WTC11 (cell line): Measurements from ENCODE around the gene ACOT13. TPM values are rescaled to one million over a fixed set of nuclear protein-coding genes. Genes with fewer than 3 reads are reported as not detected.
A peak's percentile ranks its signal among the peaks of the same experiment; 100 is the strongest.

Source experiments
- ATAC-seq: fragments of 200-7000 bp; cut with Tn5 transposase; 2 replicates; pipeline ENCODE4 v1.10.0; 2021; ENCODE audit warnings: mild to moderate bottlenecking, moderate library complexity
- CTCF ChIA-PET: fragments of 300-600 bp; sonication (Branson Sonifier 250); formaldehyde crosslinking; loops from one replicate; lab custom pipeline; 2021; ENCODE audit warnings: antibody characterized with exemption; lab: Charles Lee
- POLR2A ChIA-PET: fragments of 350-600 bp; sonication (Branson Sonifier 250); formaldehyde crosslinking; loops from one replicate; lab custom pipeline; 2021; ENCODE audit warnings: antibody characterized with exemption; lab: Charles Lee
- DNase-seq: peaks from one replicate; pipeline ENCODE4 v3.0.0; 2021; ENCODE audit warnings: low spot score
- H3K27ac Mint-ChIP-seq: 2 replicates; pipeline ENCODE4 v1.8.0; 2021; ENCODE audit warnings: mixed read lengths
- H3K27me3 Mint-ChIP-seq: 2 replicates; pipeline ENCODE4 v1.8.0; 2021; ENCODE audit warnings: low read depth, mild to moderate bottlenecking, moderate library complexity, mixed read lengths
- H3K36me3 Mint-ChIP-seq: 2 replicates; pipeline ENCODE4 v1.8.0; 2021; ENCODE audit warnings: mixed read lengths
- H3K4me1 Mint-ChIP-seq: 2 replicates; pipeline ENCODE4 v1.8.0; 2022; ENCODE audit warnings: mixed read lengths
- H3K4me3 Mint-ChIP-seq: 2 replicates; pipeline ENCODE4 v1.8.0; 2021; ENCODE audit warnings: mild to moderate bottlenecking, moderate library complexity, mixed read lengths
- H3K9me3 Mint-ChIP-seq: 2 replicates; pipeline ENCODE4 v1.8.0; 2021; ENCODE audit warnings: mixed read lengths
- ATF1 ChIP-seq: sonication (generic); formaldehyde crosslinking; IDR thresholded peaks from 2 replicates; pipeline ENCODE4 v1.8.1; 2023; ENCODE audit warnings: mild to moderate bottlenecking, moderate library complexity, missing genetic modification reagents
- CREM ChIP-seq: sonication (generic); formaldehyde crosslinking; IDR thresholded peaks from 2 replicates; pipeline ENCODE4 v1.8.1; 2022; ENCODE audit warnings: mild to moderate bottlenecking, missing genetic modification reagents, moderate library complexity
- FOXK1 ChIP-seq: sonication (generic); formaldehyde crosslinking; IDR thresholded peaks from 2 replicates; pipeline ENCODE4 v1.8.0; 2022; ENCODE audit warnings: mild to moderate bottlenecking, moderate library complexity, missing genetic modification reagents
- FOXP1 ChIP-seq: sonication (generic); formaldehyde crosslinking; IDR thresholded peaks from 2 replicates; pipeline ENCODE4 v1.8.0; 2022; ENCODE audit warnings: missing genetic modification reagents, mild to moderate bottlenecking, moderate library complexity, borderline replicate concordance
- GABPB1 ChIP-seq: sonication (generic); formaldehyde crosslinking; IDR thresholded peaks from 2 replicates; pipeline ENCODE4 v1.8.1; 2023; ENCODE audit warnings: mild to moderate bottlenecking, missing genetic modification reagents
- IRF2 ChIP-seq: sonication (generic); formaldehyde crosslinking; IDR thresholded peaks from 2 replicates; pipeline ENCODE4 v1.8.0; 2022; ENCODE audit warnings: low read depth, missing genetic modification reagents, borderline replicate concordance
- KAT7 ChIP-seq: sonication (generic); formaldehyde crosslinking; IDR thresholded peaks from 2 replicates; pipeline ENCODE4 v1.8.1; 2023; ENCODE audit warnings: missing genetic modification reagents, mild to moderate bottlenecking, borderline replicate concordance
- NFYB ChIP-seq: sonication (generic); formaldehyde crosslinking; conservative IDR thresholded peaks from 2 replicates; pipeline ENCODE4 v1.8.0; 2022; ENCODE audit warnings: low read depth, missing genetic modification reagents
- NR1H2 ChIP-seq: sonication (generic); formaldehyde crosslinking; IDR thresholded peaks from 2 replicates; pipeline ENCODE4 v1.9.0; 2021; ENCODE audit warnings: mild to moderate bottlenecking, moderate library complexity, missing genetic modification reagents
- PRRX2 ChIP-seq: fragments of 250-450 bp; sonication (Bioruptor Pico); IDR thresholded peaks from 2 replicates; pipeline ENCODE4 v1.8.0; 2021; ENCODE audit warnings: mild to moderate bottlenecking
- SP1 ChIP-seq: sonication (generic); formaldehyde crosslinking; conservative IDR thresholded peaks from 2 replicates; pipeline ENCODE4 v1.8.1; 2022; ENCODE audit warnings: missing genetic modification reagents
- TEAD1 ChIP-seq: sonication (generic); formaldehyde crosslinking; IDR thresholded peaks from 2 replicates; pipeline ENCODE4 v1.8.0; 2022; ENCODE audit warnings: mild to moderate bottlenecking, missing genetic modification reagents
- TEAD4 ChIP-seq: sonication (generic); formaldehyde crosslinking; IDR thresholded peaks from 2 replicates; pipeline ENCODE4 v1.8.0; 2022; ENCODE audit warnings: mild to moderate bottlenecking, missing genetic modification reagents
- ZNF138 ChIP-seq: sonication (generic); formaldehyde crosslinking; conservative IDR thresholded peaks from 2 replicates; pipeline ENCODE4 v1.8.1; 2022; ENCODE audit warnings: mild to moderate bottlenecking, moderate library complexity, missing genetic modification reagents
- ZNF232 ChIP-seq: sonication (generic); formaldehyde crosslinking; IDR thresholded peaks from 2 replicates; pipeline ENCODE4 v1.8.0; 2022; ENCODE audit warnings: mild to moderate bottlenecking, missing genetic modification reagents
- ZNF423 ChIP-seq: fragments of 250-450 bp; sonication (Bioruptor Pico); IDR thresholded peaks from 2 replicates; pipeline ENCODE4 v2.1.2; 2022; ENCODE audit warnings: mild to moderate bottlenecking, moderate library complexity
- total RNA-seq: library from RNA; stranded (reverse); gene quantifications from 3 replicates; pipeline ENCODE4 v1.2.3, GENCODE V29; 2021
- TF ChIP-seq, protein P1 (sequence below): sonication (generic); formaldehyde crosslinking; IDR thresholded peaks from 2 replicates; pipeline ENCODE4 v1.8.0; 2022; ENCODE audit warnings: mild to moderate bottlenecking, missing genetic modification reagents
- TF ChIP-seq, protein P2 (sequence below): sonication (generic); formaldehyde crosslinking; IDR thresholded peaks from 2 replicates; pipeline ENCODE4 v1.8.1; 2022; ENCODE audit warnings: mild to moderate bottlenecking, moderate library complexity, missing genetic modification reagents
- TF ChIP-seq, protein P3 (sequence below): sonication (generic); formaldehyde crosslinking; IDR thresholded peaks from 2 replicates; pipeline ENCODE4 v1.8.1; 2022; ENCODE audit warnings: low read depth, mild to moderate bottlenecking, moderate library complexity, missing genetic modification reagents, borderline replicate concordance
- TF ChIP-seq, protein P4 (sequence below): sonication (generic); formaldehyde crosslinking; IDR thresholded peaks from 2 replicates; pipeline ENCODE4 v1.8.1; 2023; ENCODE audit warnings: mild to moderate bottlenecking, moderate library complexity, missing genetic modification reagents
- TF ChIP-seq, protein P5 (sequence below): sonication (generic); formaldehyde crosslinking; IDR thresholded peaks from 2 replicates; pipeline ENCODE4 v1.8.1; 2022; ENCODE audit warnings: mild to moderate bottlenecking, missing genetic modification reagents, moderate library complexity, borderline replicate concordance
- TF ChIP-seq, protein P6 (sequence below): sonication (generic); formaldehyde crosslinking; IDR thresholded peaks from 2 replicates; pipeline ENCODE4 v1.8.1; 2023; ENCODE audit warnings: mild to moderate bottlenecking, missing genetic modification reagents, moderate library complexity
- TF ChIP-seq, protein P7 (sequence below): sonication (generic); formaldehyde crosslinking; IDR thresholded peaks from 2 replicates; pipeline ENCODE4 v1.8.0; 2022; ENCODE audit warnings: mild to moderate bottlenecking, missing genetic modification reagents

ACOT13 gene
- total RNA-seq, 1 experiment from 2014 or later, result 54.0 TPM

DNA sequence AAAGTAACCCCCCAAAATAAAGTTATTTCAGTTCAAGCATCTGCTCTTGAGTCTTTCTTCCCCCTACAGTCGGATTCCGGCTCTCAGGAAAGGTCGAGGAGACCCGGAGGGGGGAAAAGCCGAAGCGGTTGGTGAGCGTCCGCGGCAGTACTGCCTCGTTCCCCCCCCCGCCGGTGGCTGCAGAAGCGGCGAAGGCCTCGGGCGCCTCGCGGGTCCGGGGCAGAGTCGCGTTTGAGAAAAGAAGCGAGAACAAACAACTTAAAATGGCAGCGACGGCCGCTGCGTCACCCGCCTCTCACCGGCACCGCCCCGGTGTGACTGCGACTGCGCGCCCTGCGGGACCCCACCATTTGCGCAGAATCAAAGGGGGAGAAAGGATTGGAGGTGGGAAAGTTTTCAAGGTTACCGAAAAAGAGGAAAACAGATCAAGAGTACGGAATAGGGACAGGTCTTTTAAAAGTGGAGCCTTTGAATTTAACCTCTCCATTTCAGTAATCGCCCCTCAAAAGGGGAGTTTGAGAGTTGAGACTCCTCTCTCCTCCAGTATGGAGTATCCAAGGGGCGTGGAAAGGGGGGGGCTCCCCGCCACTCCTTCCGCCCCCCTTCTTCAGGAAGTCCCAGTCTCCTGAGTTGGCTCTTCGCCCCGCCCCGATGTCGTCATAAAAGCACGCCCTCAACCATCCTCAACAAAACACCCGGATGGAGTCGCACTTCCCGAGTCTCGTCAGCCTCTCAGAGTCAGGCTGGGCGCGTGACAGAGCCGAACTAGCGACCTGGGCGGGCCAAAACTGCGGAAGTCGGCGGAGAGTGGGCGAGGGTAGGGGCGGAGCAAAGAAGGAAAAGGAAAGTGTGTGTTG is 54.0 kb downstream of the ACOT13 start:
- TF ChIP-seq, protein P1, sequence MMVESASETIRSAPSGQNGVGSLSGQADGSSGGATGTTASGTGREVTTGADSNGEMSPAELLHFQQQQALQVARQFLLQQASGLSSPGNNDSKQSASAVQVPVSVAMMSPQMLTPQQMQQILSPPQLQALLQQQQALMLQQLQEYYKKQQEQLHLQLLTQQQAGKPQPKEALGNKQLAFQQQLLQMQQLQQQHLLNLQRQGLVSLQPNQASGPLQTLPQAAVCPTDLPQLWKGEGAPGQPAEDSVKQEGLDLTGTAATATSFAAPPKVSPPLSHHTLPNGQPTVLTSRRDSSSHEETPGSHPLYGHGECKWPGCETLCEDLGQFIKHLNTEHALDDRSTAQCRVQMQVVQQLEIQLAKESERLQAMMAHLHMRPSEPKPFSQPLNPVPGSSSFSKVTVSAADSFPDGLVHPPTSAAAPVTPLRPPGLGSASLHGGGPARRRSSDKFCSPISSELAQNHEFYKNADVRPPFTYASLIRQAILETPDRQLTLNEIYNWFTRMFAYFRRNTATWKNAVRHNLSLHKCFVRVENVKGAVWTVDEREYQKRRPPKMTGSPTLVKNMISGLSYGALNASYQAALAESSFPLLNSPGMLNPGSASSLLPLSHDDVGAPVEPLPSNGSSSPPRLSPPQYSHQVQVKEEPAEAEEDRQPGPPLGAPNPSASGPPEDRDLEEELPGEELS (CRISPR knock-in tag), result no peak; the same call in 1 of the 2 replicates
- TF ChIP-seq NR1H2 (CRISPR knock-in tag) (no peak), IRF2 (CRISPR knock-in tag) (no peak), SP1 (CRISPR knock-in tag) (peak; percentile 98), ZNF138 (no peak), GABPB1 (CRISPR knock-in tag) (peak; percentile 76), CREM (CRISPR knock-in tag) (peak; percentile 92), ZNF232 (CRISPR knock-in tag) (no peak), ZNF423 (CRISPR knock-in tag) (no peak), TEAD1 (CRISPR knock-in tag) (0 out of 2 replicates have a peak, but pooled peaks have one; percentile 24), KAT7 (CRISPR knock-in tag) (no peak), NFYB (CRISPR knock-in tag) (peak; percentile 6; the same call in 1 of the 2 replicates), TEAD4 (CRISPR knock-in tag) (no peak), FOXP1 (CRISPR knock-in tag) (no peak), FOXK1 (CRISPR knock-in tag) (peak; percentile 62), PRRX2 (0 out of 2 replicates have a peak, but pooled peaks have one; percentile 54), ATF1 (CRISPR knock-in tag) (no peak)
- TF ChIP-seq, protein P2, sequence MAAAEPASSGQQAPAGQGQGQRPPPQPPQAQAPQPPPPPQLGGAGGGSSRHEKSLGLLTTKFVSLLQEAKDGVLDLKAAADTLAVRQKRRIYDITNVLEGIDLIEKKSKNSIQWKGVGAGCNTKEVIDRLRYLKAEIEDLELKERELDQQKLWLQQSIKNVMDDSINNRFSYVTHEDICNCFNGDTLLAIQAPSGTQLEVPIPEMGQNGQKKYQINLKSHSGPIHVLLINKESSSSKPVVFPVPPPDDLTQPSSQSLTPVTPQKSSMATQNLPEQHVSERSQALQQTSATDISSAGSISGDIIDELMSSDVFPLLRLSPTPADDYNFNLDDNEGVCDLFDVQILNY (CRISPR knock-in tag), result 0 out of 2 replicates have a peak, but pooled peaks have one; percentile 28
- TF ChIP-seq, protein P3, sequence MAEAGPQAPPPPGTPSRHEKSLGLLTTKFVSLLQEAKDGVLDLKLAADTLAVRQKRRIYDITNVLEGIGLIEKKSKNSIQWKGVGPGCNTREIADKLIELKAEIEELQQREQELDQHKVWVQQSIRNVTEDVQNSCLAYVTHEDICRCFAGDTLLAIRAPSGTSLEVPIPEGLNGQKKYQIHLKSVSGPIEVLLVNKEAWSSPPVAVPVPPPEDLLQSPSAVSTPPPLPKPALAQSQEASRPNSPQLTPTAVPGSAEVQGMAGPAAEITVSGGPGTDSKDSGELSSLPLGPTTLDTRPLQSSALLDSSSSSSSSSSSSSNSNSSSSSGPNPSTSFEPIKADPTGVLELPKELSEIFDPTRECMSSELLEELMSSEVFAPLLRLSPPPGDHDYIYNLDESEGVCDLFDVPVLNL (CRISPR knock-in tag), result no peak
- TF ChIP-seq, protein P4, sequence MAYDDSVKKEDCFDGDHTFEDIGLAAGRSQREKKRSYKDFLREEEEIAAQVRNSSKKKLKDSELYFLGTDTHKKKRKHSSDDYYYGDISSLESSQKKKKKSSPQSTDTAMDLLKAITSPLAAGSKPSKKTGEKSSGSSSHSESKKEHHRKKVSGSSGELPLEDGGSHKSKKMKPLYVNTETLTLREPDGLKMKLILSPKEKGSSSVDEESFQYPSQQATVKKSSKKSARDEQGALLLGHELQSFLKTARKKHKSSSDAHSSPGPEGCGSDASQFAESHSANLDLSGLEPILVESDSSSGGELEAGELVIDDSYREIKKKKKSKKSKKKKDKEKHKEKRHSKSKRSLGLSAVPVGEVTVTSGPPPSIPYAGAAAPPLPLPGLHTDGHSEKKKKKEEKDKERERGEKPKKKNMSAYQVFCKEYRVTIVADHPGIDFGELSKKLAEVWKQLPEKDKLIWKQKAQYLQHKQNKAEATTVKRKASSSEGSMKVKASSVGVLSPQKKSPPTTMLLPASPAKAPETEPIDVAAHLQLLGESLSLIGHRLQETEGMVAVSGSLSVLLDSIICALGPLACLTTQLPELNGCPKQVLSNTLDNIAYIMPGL (CRISPR knock-in tag), result peak; percentile 10; the same call in 1 of the 2 replicates
- TF ChIP-seq, protein P5, sequence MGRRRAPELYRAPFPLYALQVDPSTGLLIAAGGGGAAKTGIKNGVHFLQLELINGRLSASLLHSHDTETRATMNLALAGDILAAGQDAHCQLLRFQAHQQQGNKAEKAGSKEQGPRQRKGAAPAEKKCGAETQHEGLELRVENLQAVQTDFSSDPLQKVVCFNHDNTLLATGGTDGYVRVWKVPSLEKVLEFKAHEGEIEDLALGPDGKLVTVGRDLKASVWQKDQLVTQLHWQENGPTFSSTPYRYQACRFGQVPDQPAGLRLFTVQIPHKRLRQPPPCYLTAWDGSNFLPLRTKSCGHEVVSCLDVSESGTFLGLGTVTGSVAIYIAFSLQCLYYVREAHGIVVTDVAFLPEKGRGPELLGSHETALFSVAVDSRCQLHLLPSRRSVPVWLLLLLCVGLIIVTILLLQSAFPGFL (CRISPR knock-in tag), result 0 out of 2 replicates have a peak, but pooled peaks have one; percentile 18
- TF ChIP-seq, protein P6, sequence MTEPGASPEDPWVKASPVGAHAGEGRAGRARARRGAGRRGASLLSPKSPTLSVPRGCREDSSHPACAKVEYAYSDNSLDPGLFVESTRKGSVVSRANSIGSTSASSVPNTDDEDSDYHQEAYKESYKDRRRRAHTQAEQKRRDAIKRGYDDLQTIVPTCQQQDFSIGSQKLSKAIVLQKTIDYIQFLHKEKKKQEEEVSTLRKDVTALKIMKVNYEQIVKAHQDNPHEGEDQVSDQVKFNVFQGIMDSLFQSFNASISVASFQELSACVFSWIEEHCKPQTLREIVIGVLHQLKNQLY (CRISPR knock-in tag), result no peak
- TF ChIP-seq, protein P7, sequence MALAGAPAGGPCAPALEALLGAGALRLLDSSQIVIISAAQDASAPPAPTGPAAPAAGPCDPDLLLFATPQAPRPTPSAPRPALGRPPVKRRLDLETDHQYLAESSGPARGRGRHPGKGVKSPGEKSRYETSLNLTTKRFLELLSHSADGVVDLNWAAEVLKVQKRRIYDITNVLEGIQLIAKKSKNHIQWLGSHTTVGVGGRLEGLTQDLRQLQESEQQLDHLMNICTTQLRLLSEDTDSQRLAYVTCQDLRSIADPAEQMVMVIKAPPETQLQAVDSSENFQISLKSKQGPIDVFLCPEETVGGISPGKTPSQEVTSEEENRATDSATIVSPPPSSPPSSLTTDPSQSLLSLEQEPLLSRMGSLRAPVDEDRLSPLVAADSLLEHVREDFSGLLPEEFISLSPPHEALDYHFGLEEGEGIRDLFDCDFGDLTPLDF (CRISPR knock-in tag), result no peak
- Mint-ChIP-seq H3K27me3 (no peaks in the 10 kb centered on the region; the same call in 1 of the 2 replicates), H3K4me1 (peaks cover 33% of the 10 kb centered on the region), H3K27ac (peak overlapping the region; percentile 100), H3K36me3 (peaks cover 34% of the 10 kb centered on the region), H3K4me3 (peak overlapping the region; percentile 99), H3K9me3 (no peaks in the 10 kb centered on the region)
- peak; percentile 100 for DNase-seq
- ATAC-seq, result peak; percentile 95
- ChIA-PET POLR2A (interaction anchor here (1.0 to 1.4 kb wide), 3 partner anchors 13 to 297 kb away, joined by 3 to 5 read pairs (median 5); partner anchors contain the start of genes ACOT13 and TDP2), CTCF (interaction anchor here (0.9 to 1.2 kb wide), 3 partner anchors 293 to 350 kb away, joined by 3 to 4 read pairs (median 3); no protein-coding TSS in a partner anchor)
